22Rv1 (cell line): ENCODE measurements around the gene MGAT5B.
"Not testable (repeated sequence)": the region's sequence is repeated elsewhere in the genome, so short reads cannot be mapped to it uniquely, and the experiment has no call there.

Source experiments
- H3K27ac ChIP-seq: fragments of 450-650 bp; 2 replicates; pipeline ENCODE4 v1.5.1; 2017
- ZFX ChIP-seq: fragments of 450-650 bp; IDR thresholded peaks from 2 replicates; pipeline ENCODE4 v1.6.1; 2017; ENCODE audit warnings: antibody characterized with exemption, borderline replicate concordance
- TF ChIP-seq, protein P1 (sequence below): fragments of 450-650 bp; IDR thresholded peaks from 2 replicates; pipeline ENCODE4 v1.5.1; 2017; ENCODE audit warnings: mild to moderate bottlenecking

The MGAT5B gene

DNA sequence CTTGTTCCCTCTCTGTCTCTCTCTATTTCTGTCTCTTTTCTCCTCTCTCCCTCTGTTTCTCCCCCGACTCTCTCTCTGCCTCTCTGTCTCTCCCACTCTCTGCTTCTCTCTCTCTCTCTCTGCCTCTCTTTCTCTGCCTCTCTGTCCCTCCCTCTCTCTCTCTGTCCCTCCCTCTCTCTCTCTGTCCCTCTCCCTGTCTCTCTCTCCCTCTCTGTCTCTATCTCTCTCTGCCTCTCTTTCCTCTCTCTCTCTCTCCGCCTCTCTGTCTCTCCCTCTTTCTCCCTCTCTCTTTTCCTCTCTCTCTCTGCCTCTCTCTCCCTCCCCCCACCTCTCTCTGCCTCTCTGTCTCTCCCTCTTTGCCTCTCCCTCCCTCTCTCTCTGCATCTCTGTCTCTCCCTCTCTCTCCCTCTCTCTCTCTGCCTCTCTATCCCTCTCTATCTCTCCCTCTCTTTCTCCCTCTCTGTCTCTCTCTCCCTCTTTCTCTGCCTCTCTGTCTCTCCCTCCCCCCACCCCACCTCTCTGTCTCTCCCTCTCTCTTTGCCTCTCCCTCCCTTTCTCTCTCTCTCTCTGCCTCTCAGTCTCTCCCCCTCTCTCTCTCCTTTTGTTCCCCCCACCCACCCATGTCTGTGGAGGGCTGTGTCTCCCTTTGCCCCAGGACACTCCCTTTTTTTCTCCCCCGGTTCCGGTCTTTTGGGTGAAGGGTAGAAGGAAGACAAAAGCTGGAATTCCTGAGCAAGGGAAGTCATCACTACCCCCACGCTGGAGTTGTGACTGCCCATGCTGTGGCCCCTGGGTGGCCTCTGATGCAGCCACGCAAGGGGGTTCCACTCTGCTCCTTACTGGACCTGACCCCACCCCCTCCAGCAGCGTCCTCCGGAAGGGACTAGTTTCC is 27.1 kb upstream of the MGAT5B start:
- TF ChIP-seq ZFX = no peak
- TF ChIP-seq, protein P1, sequence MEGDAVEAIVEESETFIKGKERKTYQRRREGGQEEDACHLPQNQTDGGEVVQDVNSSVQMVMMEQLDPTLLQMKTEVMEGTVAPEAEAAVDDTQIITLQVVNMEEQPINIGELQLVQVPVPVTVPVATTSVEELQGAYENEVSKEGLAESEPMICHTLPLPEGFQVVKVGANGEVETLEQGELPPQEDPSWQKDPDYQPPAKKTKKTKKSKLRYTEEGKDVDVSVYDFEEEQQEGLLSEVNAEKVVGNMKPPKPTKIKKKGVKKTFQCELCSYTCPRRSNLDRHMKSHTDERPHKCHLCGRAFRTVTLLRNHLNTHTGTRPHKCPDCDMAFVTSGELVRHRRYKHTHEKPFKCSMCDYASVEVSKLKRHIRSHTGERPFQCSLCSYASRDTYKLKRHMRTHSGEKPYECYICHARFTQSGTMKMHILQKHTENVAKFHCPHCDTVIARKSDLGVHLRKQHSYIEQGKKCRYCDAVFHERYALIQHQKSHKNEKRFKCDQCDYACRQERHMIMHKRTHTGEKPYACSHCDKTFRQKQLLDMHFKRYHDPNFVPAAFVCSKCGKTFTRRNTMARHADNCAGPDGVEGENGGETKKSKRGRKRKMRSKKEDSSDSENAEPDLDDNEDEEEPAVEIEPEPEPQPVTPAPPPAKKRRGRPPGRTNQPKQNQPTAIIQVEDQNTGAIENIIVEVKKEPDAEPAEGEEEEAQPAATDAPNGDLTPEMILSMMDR = no peak
- H3K27ac ChIP-seq = no peak overlapping the region

DNA sequence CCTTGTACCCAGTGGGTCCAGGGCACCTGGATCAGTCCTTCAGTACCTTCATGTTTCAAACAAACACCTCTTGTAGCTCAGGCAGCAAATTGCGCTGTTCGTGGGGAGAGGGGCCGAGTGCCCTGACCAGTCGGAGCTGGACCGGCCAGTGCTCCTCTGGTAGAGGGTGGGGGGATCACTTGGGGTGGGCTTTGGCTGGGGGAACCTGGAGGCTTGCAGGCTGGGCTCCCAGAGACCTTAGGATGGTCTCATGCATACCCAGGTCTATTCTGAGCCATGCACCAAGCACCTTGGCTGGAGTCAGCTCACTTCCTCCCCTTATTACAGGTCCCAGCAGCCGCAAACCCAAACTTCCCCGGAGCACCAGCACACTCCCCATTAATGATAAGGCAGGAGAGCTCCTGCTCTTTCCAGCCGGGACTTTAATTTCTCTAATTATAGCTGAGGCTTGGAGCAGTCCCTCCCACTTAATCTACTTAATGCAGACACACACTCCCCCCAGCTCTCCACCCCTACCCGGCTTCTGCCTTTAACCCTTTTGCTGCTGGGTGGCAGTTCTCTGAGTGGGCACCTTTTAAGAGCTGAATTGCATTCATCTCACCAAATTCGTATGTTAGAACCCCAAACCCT is 26.3 kb upstream of the MGAT5B start:
- TF ChIP-seq, protein P1 = no peak
- TF ChIP-seq ZFX = no peak
- no peak overlapping the region for H3K27ac ChIP-seq

DNA sequence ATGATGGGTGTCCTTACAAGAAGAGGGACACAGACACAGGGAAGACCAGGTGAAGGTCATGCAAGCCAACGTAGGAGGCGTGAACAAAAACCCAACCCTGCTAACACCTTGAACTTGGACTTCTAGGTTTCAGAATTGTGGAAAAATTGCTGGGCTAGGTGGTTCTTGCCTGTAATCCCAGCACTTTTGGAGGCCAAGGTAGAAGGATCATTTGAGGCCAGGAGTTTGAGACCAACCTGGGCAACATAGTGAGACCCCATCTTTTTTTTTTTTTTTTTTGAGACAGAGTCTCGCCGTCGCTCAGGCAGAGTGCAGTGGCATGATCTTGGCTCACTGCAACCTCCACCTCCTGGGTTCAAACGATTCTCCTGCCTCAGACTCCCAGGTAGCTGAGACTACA is 25.1 kb upstream of the MGAT5B start:
- not testable (repeated sequence) for H3K27ac ChIP-seq

DNA sequence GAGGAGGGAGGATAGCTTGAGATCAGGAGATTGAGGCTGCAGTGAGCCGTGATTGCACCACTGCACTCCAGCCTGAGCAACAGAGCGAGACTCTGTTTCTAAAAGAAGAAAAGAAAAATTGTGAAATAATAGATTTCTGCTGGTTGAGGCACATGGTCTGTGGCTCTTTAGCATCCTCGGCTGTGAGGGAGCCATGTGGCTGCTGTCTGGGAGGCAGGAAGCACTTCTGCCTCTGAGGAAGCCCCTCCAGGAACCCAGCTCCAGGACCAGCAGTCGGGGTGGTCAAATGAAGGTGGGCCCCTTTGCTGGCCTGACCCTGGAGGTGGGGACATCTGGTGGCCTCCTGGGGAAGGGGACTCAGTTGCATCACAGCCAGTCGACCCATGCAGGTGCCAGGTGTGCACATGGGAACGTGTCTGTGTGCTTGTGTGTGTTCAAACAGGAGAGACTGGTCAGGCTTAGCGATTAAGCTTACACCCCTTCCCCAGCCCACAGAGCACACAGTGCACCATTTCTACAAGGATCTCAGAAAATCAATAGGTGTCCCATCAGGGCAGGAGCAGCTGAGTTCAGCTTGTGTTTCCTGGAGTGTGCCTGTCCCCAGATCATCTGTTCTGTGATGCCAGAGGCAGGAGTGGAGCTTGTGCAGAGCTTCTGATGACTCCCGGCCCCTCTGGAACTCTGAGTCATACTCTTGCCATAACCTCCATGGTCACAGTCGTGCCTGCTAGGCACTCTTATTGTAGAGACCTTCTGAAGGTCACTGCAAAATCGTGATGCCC is 24.3 kb upstream of the MGAT5B start:
- TF ChIP-seq ZFX = no peak
- TF ChIP-seq, protein P1 = no peak
- no peak overlapping the region for H3K27ac ChIP-seq

DNA sequence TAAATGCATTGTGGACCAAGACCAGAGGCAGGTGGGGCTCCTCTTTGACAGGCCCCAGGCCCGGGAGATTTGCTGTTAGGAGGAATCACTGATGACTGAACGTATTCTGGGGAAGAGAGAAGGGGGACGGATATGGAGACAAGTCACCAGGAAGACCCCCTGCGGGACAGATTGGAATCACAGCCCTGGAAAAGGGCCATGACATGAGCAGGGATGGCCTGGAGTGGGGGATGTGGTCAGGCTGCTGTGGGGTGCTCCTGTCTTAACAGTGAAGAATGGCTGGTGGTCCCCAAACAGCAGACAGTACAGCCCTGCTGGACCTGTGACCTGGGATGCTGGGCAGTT is 23.7 kb upstream of the MGAT5B start:
- TF ChIP-seq, protein P1 = no peak
- no peak for TF ChIP-seq ZFX
- H3K27ac ChIP-seq = no peak overlapping the region

DNA sequence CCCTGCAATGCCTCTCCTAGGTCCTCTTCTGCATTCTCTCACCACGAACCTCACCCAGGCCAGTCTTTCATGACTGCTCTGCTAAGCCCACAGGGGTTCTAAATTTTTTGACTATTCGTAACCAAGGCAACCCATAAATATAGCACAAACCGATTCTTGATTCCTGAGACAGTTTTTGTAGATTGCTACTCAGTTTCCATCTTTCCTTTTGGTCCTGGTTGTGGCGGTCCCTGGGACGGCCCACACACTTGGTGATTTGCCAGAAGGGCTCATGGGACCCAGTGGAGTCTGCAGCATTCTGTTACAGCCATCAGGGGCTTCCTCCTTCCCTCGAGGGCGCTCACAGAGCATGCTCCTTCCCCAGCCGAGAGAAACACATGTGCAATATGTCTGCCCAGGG is 23.4 kb upstream of the MGAT5B start:
- TF ChIP-seq, protein P1 = no peak
- no peak for TF ChIP-seq ZFX
- H3K27ac ChIP-seq = no peak overlapping the region

DNA sequence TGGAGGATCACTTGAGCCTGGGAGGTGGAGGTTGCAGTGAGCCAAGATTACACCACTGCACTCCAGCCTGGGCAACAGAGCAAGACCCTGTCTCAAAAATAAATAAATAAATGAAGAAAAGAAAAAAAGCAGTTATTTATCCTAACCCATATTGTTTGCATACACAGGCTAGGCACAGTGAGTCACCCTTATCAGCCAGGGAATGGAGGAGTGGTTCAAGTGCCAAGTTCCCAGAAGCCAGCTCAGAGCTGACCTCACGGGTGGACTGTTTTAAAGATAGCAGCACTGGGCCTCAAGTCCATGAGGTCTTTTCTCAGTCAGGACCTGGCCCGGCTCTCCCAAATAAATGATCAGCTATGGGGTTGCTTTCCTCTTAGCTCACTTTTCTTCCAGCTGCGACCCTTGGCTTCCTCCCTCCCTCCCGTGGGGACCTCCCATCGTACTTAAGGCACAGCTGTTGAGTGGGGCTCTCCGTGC is 22.6 kb upstream of the MGAT5B start:
- H3K27ac ChIP-seq = no peak overlapping the region
- TF ChIP-seq ZFX = no peak
- TF ChIP-seq, protein P1 = no peak
